ENCODE data around the gene GYPA.
"Not testable (repeated sequence)": the region's sequence is repeated elsewhere in the genome, so short reads cannot be mapped to it uniquely, and the experiment has no call there.

DNA sequence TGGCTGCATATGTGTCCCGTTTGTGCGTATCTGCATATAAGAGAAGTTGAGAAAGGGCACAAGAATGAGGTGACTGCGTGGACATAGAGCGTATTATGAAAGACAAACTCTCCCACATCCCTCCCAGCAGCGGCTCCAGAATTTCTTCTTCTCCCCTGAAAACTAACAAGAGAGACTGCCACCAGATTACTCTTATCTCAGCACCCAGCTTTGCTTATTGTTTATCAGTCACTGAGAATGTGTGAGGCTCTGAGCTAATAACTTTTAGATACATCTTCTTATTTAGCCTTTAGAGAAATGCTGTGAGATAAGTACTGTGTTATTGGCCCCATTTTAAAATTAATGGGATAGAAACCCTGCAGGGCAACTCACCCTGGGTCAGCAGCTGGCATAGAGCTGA, 20.8 kb downstream of the GYPA start:
- TF ChIP-seq, protein P1, sequence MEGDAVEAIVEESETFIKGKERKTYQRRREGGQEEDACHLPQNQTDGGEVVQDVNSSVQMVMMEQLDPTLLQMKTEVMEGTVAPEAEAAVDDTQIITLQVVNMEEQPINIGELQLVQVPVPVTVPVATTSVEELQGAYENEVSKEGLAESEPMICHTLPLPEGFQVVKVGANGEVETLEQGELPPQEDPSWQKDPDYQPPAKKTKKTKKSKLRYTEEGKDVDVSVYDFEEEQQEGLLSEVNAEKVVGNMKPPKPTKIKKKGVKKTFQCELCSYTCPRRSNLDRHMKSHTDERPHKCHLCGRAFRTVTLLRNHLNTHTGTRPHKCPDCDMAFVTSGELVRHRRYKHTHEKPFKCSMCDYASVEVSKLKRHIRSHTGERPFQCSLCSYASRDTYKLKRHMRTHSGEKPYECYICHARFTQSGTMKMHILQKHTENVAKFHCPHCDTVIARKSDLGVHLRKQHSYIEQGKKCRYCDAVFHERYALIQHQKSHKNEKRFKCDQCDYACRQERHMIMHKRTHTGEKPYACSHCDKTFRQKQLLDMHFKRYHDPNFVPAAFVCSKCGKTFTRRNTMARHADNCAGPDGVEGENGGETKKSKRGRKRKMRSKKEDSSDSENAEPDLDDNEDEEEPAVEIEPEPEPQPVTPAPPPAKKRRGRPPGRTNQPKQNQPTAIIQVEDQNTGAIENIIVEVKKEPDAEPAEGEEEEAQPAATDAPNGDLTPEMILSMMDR (IDR thresholded peaks at IDR 0.05 in 8 of 11, conservative IDR thresholded peaks at IDR 0.05 in 3 of 11) = not testable (repeated sequence)
- not testable (repeated sequence) for TF ChIP-seq POLR2A, POLR2AphosphoS5 (IDR thresholded peaks at IDR 0.05)

Measured in spleen (tissue), 7 donors.